Erythroblast (primary cell): ENCODE data around the gene CYP3A7.
"Not testable (repeated sequence)": the region's sequence is repeated elsewhere in the genome, so short reads cannot be mapped to it uniquely, and the experiment has no call there.

ENCODE experiments used
- GATA1 ChIP-seq: IDR thresholded peaks from 2 replicates; pipeline ENCODE4 v1.6.1; 2011; ENCODE audit warnings: low read depth, mild to moderate bottlenecking, control low read depth, low read length, moderate library complexity
- POLR2A ChIP-seq: IDR thresholded peaks from 2 replicates; pipeline ENCODE4 v1.6.1; 2011; ENCODE audit warnings: mild to moderate bottlenecking, low read length

GRCh38 chr7:99751322-99752052 is 16.5 kb upstream of the CYP3A7 start:
- not testable (repeated sequence) for TF ChIP-seq POLR2A, GATA1
